GM06990 (cell line): ENCODE data around the gene STARD13.

Experiments
- DNase-seq: peaks from one replicate; pipeline ENCODE4 v3.0.0-alpha.2; 2011; ENCODE audit not compliant: insufficient read length; ENCODE audit errors: extremely low read depth
- H3K27me3 ChIP-seq: replicated peaks from 2 replicates; pipeline ENCODE4 v1.6.0; 2011; ENCODE audit warnings: low read length; ENCODE audit not compliant: control insufficient read depth, insufficient read depth
- H3K36me3 ChIP-seq: 2 replicates; pipeline ENCODE4 v1.5.1; 2011; ENCODE audit warnings: low read length; ENCODE audit not compliant: control insufficient read depth, insufficient read depth
- H3K4me3 ChIP-seq: replicated peaks from 2 replicates; pipeline ENCODE4 v1.5.1; 2011; ENCODE audit warnings: low read depth, mild to moderate bottlenecking, control low read depth, low read length
- TF ChIP-seq, protein P1 (sequence below): IDR thresholded peaks from 2 replicates; pipeline ENCODE4 v1.5.1; 2011; ENCODE audit warnings: low read length, control low read depth, mild to moderate bottlenecking, inconsistent platforms; ENCODE audit not compliant: insufficient read depth, poor library complexity, severe bottlenecking

STARD13 gene

DNA sequence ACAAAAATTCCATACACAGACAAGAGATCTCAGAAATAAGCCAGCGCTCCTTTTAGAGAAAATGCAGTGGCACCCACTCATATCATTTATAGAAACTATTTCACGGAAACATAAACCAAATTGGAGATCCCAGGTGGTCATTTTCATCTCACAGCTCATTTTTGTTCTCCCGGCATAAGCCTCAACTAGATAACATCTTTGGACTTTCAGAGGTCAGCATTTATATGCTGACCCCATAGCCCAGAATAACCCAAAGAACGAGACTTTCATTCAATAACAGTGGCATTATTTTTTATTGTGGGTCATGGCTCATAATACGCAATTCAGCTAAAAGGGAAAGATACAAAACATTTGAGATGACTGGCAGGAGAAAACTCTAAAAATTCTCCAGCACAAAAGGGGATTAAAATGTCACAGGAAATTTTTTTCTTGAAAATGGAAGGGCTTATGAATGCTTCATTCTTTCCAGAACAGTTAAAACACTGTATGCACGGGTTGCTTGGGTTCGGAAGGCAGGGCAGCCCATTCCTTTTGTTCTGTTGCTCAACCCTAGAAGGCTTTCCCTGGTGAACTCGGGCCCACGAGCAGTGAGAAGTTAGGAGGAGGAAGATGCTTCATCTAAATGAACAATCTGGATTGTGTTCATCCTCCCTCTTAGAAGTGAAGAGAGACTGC, 24.0 kb downstream of the STARD13 start:
- no peaks in the 10 kb centered on the region for H3K27me3 ChIP-seq
- TF ChIP-seq, protein P1, sequence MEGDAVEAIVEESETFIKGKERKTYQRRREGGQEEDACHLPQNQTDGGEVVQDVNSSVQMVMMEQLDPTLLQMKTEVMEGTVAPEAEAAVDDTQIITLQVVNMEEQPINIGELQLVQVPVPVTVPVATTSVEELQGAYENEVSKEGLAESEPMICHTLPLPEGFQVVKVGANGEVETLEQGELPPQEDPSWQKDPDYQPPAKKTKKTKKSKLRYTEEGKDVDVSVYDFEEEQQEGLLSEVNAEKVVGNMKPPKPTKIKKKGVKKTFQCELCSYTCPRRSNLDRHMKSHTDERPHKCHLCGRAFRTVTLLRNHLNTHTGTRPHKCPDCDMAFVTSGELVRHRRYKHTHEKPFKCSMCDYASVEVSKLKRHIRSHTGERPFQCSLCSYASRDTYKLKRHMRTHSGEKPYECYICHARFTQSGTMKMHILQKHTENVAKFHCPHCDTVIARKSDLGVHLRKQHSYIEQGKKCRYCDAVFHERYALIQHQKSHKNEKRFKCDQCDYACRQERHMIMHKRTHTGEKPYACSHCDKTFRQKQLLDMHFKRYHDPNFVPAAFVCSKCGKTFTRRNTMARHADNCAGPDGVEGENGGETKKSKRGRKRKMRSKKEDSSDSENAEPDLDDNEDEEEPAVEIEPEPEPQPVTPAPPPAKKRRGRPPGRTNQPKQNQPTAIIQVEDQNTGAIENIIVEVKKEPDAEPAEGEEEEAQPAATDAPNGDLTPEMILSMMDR, result no peak
- H3K4me3 ChIP-seq, result no peak overlapping the region

DNA sequence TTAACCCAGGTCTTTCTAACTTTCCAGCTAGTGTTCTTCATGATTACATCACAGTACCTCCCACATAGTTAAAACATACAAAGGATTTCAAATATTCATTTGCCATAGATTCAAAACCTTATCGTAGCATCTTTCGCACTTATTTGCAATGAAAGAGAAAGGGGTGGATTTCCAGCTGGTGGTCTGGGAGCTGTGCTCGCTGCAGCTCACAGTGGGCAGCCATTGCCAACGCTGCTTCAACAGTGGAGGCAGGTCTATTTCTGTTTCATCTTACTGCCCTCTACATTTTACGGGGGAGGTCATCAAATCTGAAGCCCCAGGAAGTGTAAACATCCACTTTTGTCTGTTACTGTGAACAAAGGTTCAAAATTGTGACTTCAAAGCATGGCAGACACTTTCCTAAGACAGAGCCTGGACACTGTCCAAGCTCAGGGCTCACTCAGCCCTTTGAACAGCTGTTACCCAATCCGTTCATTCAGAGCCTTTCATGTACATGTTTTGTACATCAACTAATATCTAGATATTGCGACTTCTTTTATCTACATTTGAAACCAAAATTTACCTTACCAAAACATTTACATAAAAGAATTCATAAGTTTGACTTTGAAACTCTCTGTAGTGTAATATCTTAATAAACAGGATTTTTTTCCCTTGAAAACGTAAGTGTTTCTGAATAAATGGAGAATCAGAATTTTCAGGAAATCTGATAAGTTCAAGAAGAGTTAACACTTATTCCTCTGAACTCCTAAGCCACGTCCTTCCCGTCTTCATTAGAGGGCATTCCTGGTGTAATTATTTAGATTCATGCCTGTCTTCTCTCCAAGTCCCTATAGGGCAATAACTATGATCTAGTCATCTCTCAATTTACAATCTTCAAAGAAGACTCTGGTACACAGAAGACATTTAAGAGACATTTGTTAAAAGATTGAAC, 25.1 kb downstream of the STARD13 start:
- Histone ChIP-seq H3K4me3 (no peak overlapping the region), H3K36me3 (no peaks in the 10 kb centered on the region), H3K27me3 (no peaks in the 10 kb centered on the region)
- TF ChIP-seq, protein P1, result no peak
- DNase-seq, result no peak

More for the DNA sequence above, 24.0 kb downstream of the STARD13 start:
- DNase-seq, result no peak
- no peaks in the 10 kb centered on the region for H3K36me3 ChIP-seq

DNA sequence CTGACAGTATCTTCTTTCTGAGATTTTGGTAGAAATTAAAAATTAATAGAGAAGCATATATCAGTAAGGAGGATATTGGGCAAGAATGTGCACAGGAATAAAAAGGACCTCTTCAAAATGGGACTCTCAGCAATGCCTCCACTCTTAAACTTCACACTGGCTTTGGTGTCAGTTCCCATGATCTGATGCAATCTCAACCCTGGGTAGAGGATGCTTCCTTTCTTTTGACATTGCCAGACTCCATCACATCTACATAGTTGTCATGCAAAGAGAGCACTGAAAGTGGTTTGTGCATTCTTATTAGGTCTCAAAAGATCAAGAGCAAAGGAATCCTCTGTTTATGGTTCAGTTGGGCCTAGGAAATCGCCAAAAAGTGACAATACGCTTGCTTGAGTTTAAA, 26.3 kb downstream of the STARD13 start:
- H3K36me3 ChIP-seq, result no peaks in the 10 kb centered on the region
- TF ChIP-seq, protein P1, result no peak
- no peak overlapping the region for H3K4me3 ChIP-seq
- no peak for DNase-seq
- H3K27me3 ChIP-seq, result no peaks in the 10 kb centered on the region

DNA sequence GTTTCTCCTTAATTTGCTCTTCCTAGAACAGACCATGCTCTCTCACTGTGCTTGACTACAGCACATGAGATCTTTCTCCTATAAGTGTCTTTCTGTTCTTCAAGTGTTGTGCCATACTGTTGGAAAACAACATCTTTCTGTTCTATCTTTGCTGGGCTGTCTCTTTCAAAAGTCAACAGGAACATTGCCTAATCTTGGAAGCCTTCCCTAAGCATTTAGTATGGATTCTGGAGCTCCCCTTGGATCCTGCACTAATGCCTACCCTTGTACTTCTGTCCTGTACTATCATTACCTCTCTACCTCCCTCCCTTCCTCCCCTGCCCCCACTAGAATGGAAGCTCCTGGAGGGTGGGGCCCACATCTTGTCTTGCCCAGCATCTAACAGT, 26.8 kb downstream of the STARD13 start:
- TF ChIP-seq, protein P1, result no peak
- Histone ChIP-seq H3K36me3 (no peaks in the 10 kb centered on the region), H3K4me3 (no peak overlapping the region), H3K27me3 (no peaks in the 10 kb centered on the region)
- DNase-seq, result no peak

DNA sequence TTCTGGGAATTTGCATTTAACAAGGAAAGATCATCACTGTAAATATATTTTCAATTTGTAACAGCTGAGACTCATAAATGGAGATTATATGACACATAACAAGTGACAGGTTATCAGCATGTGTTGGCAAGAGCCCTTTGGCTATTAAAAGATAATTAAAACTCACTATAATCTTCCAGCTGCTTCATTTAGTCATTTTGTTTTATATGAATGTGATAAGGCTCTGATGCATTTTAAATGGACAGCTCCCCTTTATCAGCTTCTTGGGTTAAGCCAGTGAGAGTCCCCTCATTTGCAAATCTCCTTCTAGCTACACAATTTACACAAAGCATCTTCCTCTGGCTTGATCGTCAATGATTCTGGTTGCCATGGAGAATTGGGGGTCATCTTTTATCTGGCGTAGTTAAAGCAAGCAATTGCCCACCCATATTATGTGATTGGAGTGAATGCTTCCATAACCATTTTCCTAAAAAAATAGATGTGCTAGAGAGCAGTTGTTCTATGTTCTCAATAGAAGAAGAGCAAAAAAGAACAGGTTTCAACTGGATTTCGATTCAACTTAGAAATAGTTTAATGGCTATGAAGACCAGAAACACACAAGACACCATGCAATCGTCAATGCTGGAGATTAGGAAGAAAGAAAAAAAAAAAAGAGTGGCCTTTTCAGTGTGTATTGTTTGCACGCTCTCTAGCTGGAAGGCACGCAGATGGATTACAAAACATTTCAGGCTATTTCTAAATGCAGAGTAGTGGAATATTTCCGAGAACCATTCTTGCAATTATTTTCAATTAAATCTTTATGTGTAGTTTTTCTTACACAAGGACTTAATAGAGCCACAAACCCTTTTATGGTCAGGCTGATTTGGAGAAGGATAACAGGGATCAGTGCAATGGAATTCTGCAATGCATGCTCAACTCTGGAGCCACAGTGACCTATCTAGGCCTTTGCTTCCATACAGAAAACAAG, 27.4 kb downstream of the STARD13 start:
- no peak for DNase-seq
- H3K4me3 ChIP-seq, result no peak overlapping the region
- H3K36me3 ChIP-seq, result no peaks in the 10 kb centered on the region
- no peaks in the 10 kb centered on the region for H3K27me3 ChIP-seq
- TF ChIP-seq, protein P1, result no peak
